Lower leg skin (tissue), 4 donors: Measurements from ENCODE around the gene NEURL1B. TPM values are rescaled to one million over a fixed set of nuclear protein-coding genes. Genes with fewer than 3 reads are reported as not detected.

Source experiments
- DNase-seq, 2 donors: peaks; one replicate each; pipeline ENCODE4 v3.0.0-alpha.2; 2019; ENCODE audit warnings: low spot score in 2 of 2
- H3K4me3 ChIP-seq: fragments of 200-600 bp; sonication (generic); 2 replicates; pipeline ENCODE4 v1.5.1; 2017; ENCODE audit warnings: mild to moderate bottlenecking, low read depth; ENCODE audit not compliant: poor library complexity, severe bottlenecking
- CTCF ChIP-seq, 3 donors: fragments of 450-650 bp; IDR thresholded peaks; one replicate each; pipeline ENCODE4 v1.5.1; 2016; ENCODE audit warnings: antibody characterized with exemption in 3 of 3, mild to moderate bottlenecking in 3 of 3, moderate library complexity in 2 of 3
- POLR2A ChIP-seq, 2 donors: fragments of 450-650 bp; IDR thresholded peaks; one replicate each; pipeline ENCODE4 v1.6.1; 2016 to 2017; ENCODE audit warnings: antibody characterized with exemption in 2 of 2, mild to moderate bottlenecking in 1 of 2, moderate library complexity in 1 of 2
- WGBS, 2 donors: methylation state at CpG; one replicate each; pipeline ENCODE4 v1.1.5; 2018; 5-methylcytosine and 5-hydroxymethylcytosine counted together
- intact Hi-C: fragments of 100-400 bp; cut with DNase I; formaldehyde crosslinking; loops from one replicate; pipeline ENCODE4 v1.15.0; 2023; ENCODE audit warnings: low total_unique reads
- total RNA-seq, 4 donors: library from RNA; depleted of rRNA; stranded (reverse); fragments of >200 nt; gene quantifications; one replicate each; pipeline ENCODE4 v1.1.0, GENCODE V29; 2016

NEURL1B gene
- total RNA-seq, 4 donors from 2014 or later: 12.5 to 34.8 (median 20.9) TPM

GRCh38 chr5:172637740-172638139, 3.3 kb upstream of the NEURL1B start:
- 54 to 60% methylated on average over 2 of the region's 2 CpGs for WGBS, 2 donors
- intact Hi-C loops: no loop called here
- no peak for TF ChIP-seq POLR2A (IDR thresholded peaks at IDR 0.05)
- no peak for TF ChIP-seq CTCF (IDR thresholded peaks at IDR 0.05)
- DNase-seq: peak in 1 of 2 donors; percentile 54
- no peak overlapping the region for H3K4me3 ChIP-seq

- 76 to 89% methylated on average over 3 of the region's 3 CpGs for WGBS, 2 donors
- intact Hi-C loops: no loop called here
- no peak for TF ChIP-seq CTCF (IDR thresholded peaks at IDR 0.05)
- TF ChIP-seq POLR2A (IDR thresholded peaks at IDR 0.05): no peak
- no peak overlapping the region for H3K4me3 ChIP-seq
- no peak for DNase-seq
Observed at GRCh38 chr5:172638209-172638768, 2.8 kb upstream of the NEURL1B start.

GRCh38 chr5:172640139-172640538, 924 bp upstream of the NEURL1B start:
- TF ChIP-seq CTCF (IDR thresholded peaks at IDR 0.05) (no peak), POLR2A (IDR thresholded peaks at IDR 0.05) (no peak)
- H3K4me3 ChIP-seq: no peak overlapping the region
- WGBS, 2 donors: 79 to 81% methylated on average over 5 of the region's 5 CpGs
- no peak for DNase-seq
- intact Hi-C loops: no loop called here

- no peak for DNase-seq
- peak overlapping the region; percentile 52 for H3K4me3 ChIP-seq
- TF ChIP-seq CTCF (IDR thresholded peaks at IDR 0.05) (no peak), POLR2A (IDR thresholded peaks at IDR 0.05) (no peak)
- WGBS, 2 donors: 5% methylated on average over 29 of the region's 73 CpGs
- intact Hi-C loops: no loop called here
Observed at GRCh38 chr5:172641359-172642050, 442 bp downstream of the NEURL1B start.

- no peak for TF ChIP-seq POLR2A (IDR thresholded peaks at IDR 0.05)
- no peak for TF ChIP-seq CTCF (IDR thresholded peaks at IDR 0.05)
- intact Hi-C loops: no loop called here
- peak overlapping the region; percentile 52 for H3K4me3 ChIP-seq
- no peak for DNase-seq
- 29% methylated on average over 14 of the region's 14 CpGs for WGBS, 2 donors
Observed at GRCh38 chr5:172642051-172642409, 967 bp downstream of the NEURL1B start.

- intact Hi-C loops: no loop called here
Observed at GRCh38 chr5:172642486-172642885, 1.4 kb downstream of the NEURL1B start.

More at GRCh38 chr5:172642486-172642885, 1.4 kb downstream of the NEURL1B start:
- 38 to 52% methylated on average over 4 of the region's 4 CpGs for WGBS, 2 donors
- no peak overlapping the region for H3K4me3 ChIP-seq
- no peak for DNase-seq
- TF ChIP-seq POLR2A (IDR thresholded peaks at IDR 0.05) (no peak), CTCF (IDR thresholded peaks at IDR 0.05) (no peak)
